ENCODE measurements around the gene SHB. TPM values are rescaled to one million over a fixed set of nuclear protein-coding genes. Genes with fewer than 3 reads are reported as not detected.

Gene SHB
- polyA plus RNA-seq, 2 of the 4 experiments (the other 2 are of a cell fraction), result 15.4 to 22.0 TPM

DNA sequence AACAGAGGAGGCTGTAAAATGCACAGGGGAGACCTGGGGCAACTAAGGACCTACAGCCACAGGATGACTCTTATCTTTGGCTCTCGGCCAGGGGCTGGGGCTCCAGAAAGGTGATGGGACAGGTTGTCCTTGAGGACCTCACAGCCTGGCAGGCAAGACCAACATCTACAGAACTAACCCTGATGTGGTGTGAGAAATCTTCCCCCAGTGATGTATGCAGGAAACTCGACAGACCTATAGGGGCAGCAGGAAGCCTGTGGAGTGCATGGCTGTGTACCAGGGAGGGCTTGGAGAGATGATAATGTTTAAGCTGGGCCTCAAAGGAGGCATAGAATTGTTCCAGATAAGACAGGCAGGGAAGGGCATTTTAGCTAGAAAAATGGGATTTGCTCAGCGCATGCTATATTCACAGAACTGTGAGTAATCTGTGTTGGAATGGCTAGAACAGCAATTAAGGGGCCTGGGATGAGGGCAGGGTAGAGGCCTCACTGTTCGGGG is 96.6 kb downstream of the SHB start (continued):
- TF ChIP-seq, protein P1, sequence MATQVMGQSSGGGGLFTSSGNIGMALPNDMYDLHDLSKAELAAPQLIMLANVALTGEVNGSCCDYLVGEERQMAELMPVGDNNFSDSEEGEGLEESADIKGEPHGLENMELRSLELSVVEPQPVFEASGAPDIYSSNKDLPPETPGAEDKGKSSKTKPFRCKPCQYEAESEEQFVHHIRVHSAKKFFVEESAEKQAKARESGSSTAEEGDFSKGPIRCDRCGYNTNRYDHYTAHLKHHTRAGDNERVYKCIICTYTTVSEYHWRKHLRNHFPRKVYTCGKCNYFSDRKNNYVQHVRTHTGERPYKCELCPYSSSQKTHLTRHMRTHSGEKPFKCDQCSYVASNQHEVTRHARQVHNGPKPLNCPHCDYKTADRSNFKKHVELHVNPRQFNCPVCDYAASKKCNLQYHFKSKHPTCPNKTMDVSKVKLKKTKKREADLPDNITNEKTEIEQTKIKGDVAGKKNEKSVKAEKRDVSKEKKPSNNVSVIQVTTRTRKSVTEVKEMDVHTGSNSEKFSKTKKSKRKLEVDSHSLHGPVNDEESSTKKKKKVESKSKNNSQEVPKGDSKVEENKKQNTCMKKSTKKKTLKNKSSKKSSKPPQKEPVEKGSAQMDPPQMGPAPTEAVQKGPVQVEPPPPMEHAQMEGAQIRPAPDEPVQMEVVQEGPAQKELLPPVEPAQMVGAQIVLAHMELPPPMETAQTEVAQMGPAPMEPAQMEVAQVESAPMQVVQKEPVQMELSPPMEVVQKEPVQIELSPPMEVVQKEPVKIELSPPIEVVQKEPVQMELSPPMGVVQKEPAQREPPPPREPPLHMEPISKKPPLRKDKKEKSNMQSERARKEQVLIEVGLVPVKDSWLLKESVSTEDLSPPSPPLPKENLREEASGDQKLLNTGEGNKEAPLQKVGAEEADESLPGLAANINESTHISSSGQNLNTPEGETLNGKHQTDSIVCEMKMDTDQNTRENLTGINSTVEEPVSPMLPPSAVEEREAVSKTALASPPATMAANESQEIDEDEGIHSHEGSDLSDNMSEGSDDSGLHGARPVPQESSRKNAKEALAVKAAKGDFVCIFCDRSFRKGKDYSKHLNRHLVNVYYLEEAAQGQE (IDR thresholded peaks at IDR 0.05), result no peak
- TF ChIP-seq RCOR1 (IDR thresholded peaks at IDR 0.05; ENCODE audit: low read depth, low read length), result no peak
- TF ChIP-seq, protein P2, sequence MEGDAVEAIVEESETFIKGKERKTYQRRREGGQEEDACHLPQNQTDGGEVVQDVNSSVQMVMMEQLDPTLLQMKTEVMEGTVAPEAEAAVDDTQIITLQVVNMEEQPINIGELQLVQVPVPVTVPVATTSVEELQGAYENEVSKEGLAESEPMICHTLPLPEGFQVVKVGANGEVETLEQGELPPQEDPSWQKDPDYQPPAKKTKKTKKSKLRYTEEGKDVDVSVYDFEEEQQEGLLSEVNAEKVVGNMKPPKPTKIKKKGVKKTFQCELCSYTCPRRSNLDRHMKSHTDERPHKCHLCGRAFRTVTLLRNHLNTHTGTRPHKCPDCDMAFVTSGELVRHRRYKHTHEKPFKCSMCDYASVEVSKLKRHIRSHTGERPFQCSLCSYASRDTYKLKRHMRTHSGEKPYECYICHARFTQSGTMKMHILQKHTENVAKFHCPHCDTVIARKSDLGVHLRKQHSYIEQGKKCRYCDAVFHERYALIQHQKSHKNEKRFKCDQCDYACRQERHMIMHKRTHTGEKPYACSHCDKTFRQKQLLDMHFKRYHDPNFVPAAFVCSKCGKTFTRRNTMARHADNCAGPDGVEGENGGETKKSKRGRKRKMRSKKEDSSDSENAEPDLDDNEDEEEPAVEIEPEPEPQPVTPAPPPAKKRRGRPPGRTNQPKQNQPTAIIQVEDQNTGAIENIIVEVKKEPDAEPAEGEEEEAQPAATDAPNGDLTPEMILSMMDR (IDR thresholded peaks at IDR 0.05), result no peak

DNA sequence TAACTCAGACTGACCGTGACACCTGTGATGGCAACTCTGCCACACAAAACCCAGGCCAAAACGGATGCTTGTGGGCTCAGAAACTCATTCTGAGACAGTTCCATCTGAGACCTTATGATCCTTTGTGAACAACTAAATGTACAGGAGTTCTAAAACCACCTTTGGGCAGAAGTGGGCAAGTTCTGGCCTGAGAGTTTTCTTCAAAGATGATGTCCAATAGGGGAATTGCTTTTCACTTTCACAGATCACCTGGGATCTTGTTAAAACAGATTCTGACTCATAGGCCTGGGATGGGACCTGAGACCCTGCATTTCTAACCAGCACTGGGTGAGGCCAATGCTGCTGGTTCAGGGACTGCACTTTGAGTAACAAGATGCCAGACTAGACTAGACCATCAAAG is 97.3 kb downstream of the SHB start:
- FAIRE-seq, result no peak
- Histone ChIP-seq H3K27ac (peak overlapping the region; percentile 37 to 85; a peak in 4 of 6 replicates), H3K9me3 (no peaks in the 10 kb centered on the region), H3K4me1 (peaks cover 81% of the 10 kb centered on the region), H3K4me2 (no peak overlapping the region), H3K4me3 (no peak overlapping the region)
- 90% methylated on average over 2 of the region's 2 CpGs for WGBS (ENCODE audit: missing lambda C conversion rate)
- TF ChIP-seq HOXB5 (CRISPR knock-in tag; IDR thresholded peaks at IDR 0.05), result no peak
- TF ChIP-seq ZFP36 (IDR thresholded peaks at IDR 0.05; ENCODE audit: borderline replicate concordance, partially characterized antibody), result no peak
- no peak for TF ChIP-seq ESRRA (IDR thresholded peaks at IDR 0.05; ENCODE audit: borderline replicate concordance, low read length)
- TF ChIP-seq GATA3 (IDR thresholded peaks at IDR 0.05; ENCODE audit: borderline replicate concordance), result no peak
- no peak for TF ChIP-seq BHLHE40 (IDR thresholded peaks at IDR 0.05; ENCODE audit: low read depth, low read length)
- no peak for TF ChIP-seq NR3C1 (IDR thresholded peaks at IDR 0.05)
- no peak for TF ChIP-seq USF2 (IDR thresholded peaks at IDR 0.05)
- TF ChIP-seq TFCP2L1 (CRISPR knock-in tag; IDR thresholded peaks at IDR 0.05), result no peak
- TF ChIP-seq RNF2 (IDR thresholded peaks at IDR 0.05; ENCODE audit: borderline replicate concordance, low read depth), result no peak
- TF ChIP-seq RCOR1 (IDR thresholded peaks at IDR 0.05; ENCODE audit: low read depth, low read length), result no peak
- TF ChIP-seq RFX5 (IDR thresholded peaks at IDR 0.05), result no peak
- TF ChIP-seq, protein P2 (IDR thresholded peaks at IDR 0.05), result no peak
- TF ChIP-seq HDAC2 (IDR thresholded peaks at IDR 0.05), result no peak
- no peak for ATAC-seq
- ChIA-PET POLR2A (no interaction called here), CTCF (interaction anchor here (1.1 to 4.1 kb wide), 3 partner anchors 10 to 95 kb away, joined by 5 to 15 read pairs (median 13); no protein-coding TSS in a partner anchor)
- no peak for DNase-seq (ENCODE audit: low read depth in 1 of 2, low spot score in 1 of 2)

DNA sequence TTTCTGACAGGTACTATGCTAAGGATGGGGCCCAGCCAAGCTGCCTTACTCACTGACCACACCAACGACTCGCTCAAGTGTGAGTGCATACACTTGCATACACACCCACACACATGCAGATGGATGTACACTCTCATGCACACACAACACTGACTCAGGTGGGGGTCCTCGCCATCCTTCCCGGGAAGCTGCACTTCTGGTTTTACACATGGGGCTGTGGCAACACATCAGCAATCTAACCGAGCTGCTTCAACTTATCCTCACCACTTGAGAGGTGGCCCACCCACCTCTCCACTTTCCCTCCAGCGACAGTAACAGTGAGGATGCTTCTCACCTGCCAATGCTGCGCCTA is 97.9 kb downstream of the SHB start:
- Histone ChIP-seq H3K9me3 (no peaks in the 10 kb centered on the region), H3K4me1 (peaks cover 87% of the 10 kb centered on the region), H3K4me2 (no peak overlapping the region), H3K4me3 (no peak overlapping the region), H3K27ac (peak overlapping the region in 1 of 2 experiments; percentile 85; a peak in 2 of 6 replicates)
- no peak for FAIRE-seq
- WGBS (ENCODE audit: missing lambda C conversion rate), result 93% methylated on average over 7 of the region's 7 CpGs
- CTCF ChIA-PET, result interaction anchor here (0.8 to 4.1 kb wide), 7 partner anchors 11 to 117 kb away, joined by 3 to 15 read pairs (median 4); no protein-coding TSS in a partner anchor
- POLR2A ChIA-PET, result no interaction called here
- ATAC-seq, result no peak
- no peak for DNase-seq (ENCODE audit: low read depth in 1 of 2, low spot score in 1 of 2)
- TF ChIP-seq MAFK (IDR thresholded peaks at IDR 0.05; ENCODE audit: partially characterized antibody) (no peak), NFE2L2 (conservative IDR thresholded peaks at IDR 0.05; ENCODE audit: low read length) (no peak), BHLHE40 (IDR thresholded peaks at IDR 0.05; ENCODE audit: low read depth, low read length) (no peak), FOSL2 (IDR thresholded peaks at IDR 0.05) (no peak), FOSL2 (CRISPR knock-in tag; IDR thresholded peaks at IDR 0.05) (no peak), ATOH8 (CRISPR knock-in tag; IDR thresholded peaks at IDR 0.05; ENCODE audit: low read depth) (no peak), KDM5A (IDR thresholded peaks at IDR 0.05) (no peak), PBX3 (IDR thresholded peaks at IDR 0.05) (no peak)
- TF ChIP-seq, protein P2 (IDR thresholded peaks at IDR 0.05), result no peak

Data from A549 (cell line).